Uterus (tissue), 2 donors: Measurements from ENCODE around the gene SAC3D1.

Experiments
- POLR2A ChIP-seq, 2 donors: fragments of 450-650 bp; IDR thresholded peaks; one replicate each; pipeline ENCODE4 v1.6.1; 2016; ENCODE audit warnings: antibody characterized with exemption in 2 of 2, mild to moderate bottlenecking in 1 of 2, moderate library complexity in 1 of 2
- TF ChIP-seq, protein P1 (sequence below), 4 experiments: fragments of 200-600 bp in 2 of 4; fragments of 450-650 bp in 2 of 4; sonication (generic) in 2 of 4; IDR thresholded peaks; one replicate each; pipeline ENCODE4 v1.5.1; 2016 to 2019; ENCODE audit warnings: antibody characterized with exemption in 4 of 4, mild to moderate bottlenecking in 2 of 4, moderate library complexity in 1 of 4

DNA sequence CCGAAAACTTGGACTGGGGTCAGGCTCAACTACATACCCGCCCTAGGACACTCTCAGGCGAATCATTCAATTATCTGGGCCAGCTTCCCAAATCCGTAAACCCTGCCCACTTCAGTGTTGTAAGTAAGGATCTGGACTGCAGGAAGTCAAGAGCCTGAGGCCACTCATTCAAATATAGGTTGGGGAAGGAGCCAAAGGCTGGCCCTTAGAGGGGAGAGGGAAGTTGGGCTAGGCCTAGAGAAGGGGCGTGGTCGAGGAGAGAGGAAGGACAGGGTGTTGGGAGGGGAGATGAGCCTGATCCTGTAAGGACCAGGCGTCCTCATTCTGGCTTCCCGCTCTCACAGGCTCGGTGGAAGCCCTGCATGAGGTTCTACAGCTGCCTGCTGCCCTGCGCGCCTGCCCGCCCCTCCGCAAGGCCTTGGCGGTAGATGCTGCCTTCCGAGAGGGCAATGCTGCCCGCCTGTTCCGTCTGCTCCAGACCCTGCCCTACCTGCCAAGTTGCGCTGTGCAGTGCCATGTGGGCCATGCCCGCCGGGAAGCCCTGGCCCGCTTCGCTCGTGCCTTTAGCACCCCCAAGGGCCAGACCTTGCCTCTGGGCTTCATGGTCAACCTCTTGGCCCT is 3.0 kb downstream of the SAC3D1 start:
- no peak for TF ChIP-seq POLR2A (IDR thresholded peaks at IDR 0.05)
- TF ChIP-seq, protein P1, sequence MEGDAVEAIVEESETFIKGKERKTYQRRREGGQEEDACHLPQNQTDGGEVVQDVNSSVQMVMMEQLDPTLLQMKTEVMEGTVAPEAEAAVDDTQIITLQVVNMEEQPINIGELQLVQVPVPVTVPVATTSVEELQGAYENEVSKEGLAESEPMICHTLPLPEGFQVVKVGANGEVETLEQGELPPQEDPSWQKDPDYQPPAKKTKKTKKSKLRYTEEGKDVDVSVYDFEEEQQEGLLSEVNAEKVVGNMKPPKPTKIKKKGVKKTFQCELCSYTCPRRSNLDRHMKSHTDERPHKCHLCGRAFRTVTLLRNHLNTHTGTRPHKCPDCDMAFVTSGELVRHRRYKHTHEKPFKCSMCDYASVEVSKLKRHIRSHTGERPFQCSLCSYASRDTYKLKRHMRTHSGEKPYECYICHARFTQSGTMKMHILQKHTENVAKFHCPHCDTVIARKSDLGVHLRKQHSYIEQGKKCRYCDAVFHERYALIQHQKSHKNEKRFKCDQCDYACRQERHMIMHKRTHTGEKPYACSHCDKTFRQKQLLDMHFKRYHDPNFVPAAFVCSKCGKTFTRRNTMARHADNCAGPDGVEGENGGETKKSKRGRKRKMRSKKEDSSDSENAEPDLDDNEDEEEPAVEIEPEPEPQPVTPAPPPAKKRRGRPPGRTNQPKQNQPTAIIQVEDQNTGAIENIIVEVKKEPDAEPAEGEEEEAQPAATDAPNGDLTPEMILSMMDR (IDR thresholded peaks at IDR 0.05) = no peak
